HEK293T (cell line): Measurements from ENCODE around the gene CDADC1.

Experiments used
- BHLHE40 ChIP-seq: fragments of 450-650 bp; IDR thresholded peaks from 2 replicates; pipeline ENCODE4 v1.6.1; 2016; ENCODE audit warnings: mild to moderate bottlenecking, moderate library complexity, borderline replicate concordance
- CTBP1 ChIP-seq: fragments of 450-650 bp; IDR thresholded peaks from 2 replicates; pipeline ENCODE4 v1.6.1; 2016; ENCODE audit warnings: borderline replicate concordance
- FOXA1 ChIP-seq: fragments of 450-650 bp; IDR thresholded peaks from 2 replicates; pipeline ENCODE4 v1.6.1; 2016; ENCODE audit warnings: mild to moderate bottlenecking
- FOXK2 ChIP-seq: fragments of 450-650 bp; IDR thresholded peaks from 2 replicates; pipeline ENCODE4 v1.6.1; 2016; ENCODE audit warnings: mild to moderate bottlenecking
- FOXM1 ChIP-seq: fragments of 450-650 bp; IDR thresholded peaks from 2 replicates; pipeline ENCODE4 v1.6.1; 2017; ENCODE audit warnings: mild to moderate bottlenecking, borderline replicate concordance
- NFRKB ChIP-seq: fragments of 450-650 bp; IDR thresholded peaks from 2 replicates; pipeline ENCODE4 v1.6.1; 2016; ENCODE audit warnings: mild to moderate bottlenecking, moderate library complexity
- TARDBP ChIP-seq: fragments of 450-650 bp; IDR thresholded peaks from 2 replicates; pipeline ENCODE4 v1.6.1; 2016

DNA sequence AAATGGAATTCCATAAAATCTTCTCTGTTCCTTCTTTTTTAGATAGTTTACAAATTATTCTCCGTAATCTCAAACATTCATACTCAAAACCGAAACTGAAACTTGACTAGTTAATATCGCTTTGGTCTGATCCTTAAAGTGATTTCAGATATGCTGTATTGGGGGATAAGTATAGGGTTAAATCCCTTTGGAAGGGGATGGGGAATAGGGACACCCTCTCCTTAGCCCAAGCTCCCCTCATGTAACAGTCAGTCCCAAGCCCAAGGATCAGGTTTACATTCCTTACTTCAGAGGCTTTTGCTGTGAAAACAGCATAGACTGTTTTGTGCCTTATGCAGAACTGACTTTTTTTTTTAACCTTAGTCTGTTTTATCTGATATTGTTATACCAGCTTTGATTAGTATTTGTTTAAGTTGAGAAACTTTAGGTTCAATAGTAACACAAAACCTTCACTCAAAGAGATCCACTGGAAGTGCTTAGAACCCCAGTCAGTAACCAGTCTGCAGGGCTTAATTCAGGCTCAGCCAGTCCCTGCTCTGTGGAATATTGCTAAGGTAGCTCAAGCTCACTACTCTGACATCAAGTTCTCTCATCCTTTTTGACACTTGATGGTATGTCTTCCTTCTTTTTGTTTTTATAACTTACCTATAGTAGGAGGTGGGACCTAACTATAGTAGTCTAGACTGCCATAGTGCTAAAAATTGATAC, 10.5 kb downstream of the CDADC1 start:
- no peak for TF ChIP-seq TARDBP
- TF ChIP-seq FOXM1, result no peak
- no peak for TF ChIP-seq FOXA1
- TF ChIP-seq NFRKB, result no peak
- TF ChIP-seq CTBP1, result no peak
- TF ChIP-seq BHLHE40, result no peak
- TF ChIP-seq FOXK2, result no peak
